ENCODE measurements around the gene MEGF6.

The MEGF6 gene

DNA sequence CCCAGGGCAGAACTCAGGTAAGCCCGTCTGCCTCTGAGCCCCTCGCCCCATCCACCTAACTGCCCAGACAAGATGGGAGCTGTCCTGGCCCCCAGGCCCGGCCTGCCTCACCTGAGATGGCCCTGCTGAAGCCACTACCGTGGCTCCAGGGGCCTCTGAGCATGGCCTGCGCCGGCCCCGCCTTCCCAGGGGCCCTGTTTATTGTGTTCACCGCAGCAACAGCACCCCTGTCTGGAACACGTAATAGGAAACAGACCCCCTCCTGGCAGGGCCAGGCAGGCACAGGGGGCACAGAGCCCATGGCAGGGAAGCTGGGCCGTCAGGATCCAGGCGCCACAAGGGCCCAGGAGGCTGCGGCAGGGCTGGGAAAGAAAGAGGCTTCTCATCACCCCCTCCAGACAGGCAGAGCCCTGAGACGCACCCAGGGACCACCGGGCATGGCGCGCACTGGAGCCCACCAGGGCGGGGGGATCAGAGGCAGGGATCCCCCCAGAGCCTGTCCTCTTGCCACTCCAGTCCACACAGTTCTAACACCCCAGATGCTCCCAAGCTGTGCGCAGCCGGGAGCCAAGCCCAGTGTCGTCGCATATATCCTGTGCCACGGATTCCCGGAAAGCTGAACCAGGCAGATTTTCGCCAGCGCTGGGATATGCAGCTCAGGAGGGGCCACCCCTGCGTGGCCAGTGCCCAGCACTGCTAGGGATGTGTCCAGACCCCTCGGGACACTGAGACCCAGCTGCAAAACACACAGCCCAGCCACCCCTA lies 94.2 kb downstream of the MEGF6 start:
- no peak for DNase-seq

GRCh38 chr1:3516481-3516869 lies 94.8 kb downstream of the MEGF6 start:
- no peak for DNase-seq

DNA sequence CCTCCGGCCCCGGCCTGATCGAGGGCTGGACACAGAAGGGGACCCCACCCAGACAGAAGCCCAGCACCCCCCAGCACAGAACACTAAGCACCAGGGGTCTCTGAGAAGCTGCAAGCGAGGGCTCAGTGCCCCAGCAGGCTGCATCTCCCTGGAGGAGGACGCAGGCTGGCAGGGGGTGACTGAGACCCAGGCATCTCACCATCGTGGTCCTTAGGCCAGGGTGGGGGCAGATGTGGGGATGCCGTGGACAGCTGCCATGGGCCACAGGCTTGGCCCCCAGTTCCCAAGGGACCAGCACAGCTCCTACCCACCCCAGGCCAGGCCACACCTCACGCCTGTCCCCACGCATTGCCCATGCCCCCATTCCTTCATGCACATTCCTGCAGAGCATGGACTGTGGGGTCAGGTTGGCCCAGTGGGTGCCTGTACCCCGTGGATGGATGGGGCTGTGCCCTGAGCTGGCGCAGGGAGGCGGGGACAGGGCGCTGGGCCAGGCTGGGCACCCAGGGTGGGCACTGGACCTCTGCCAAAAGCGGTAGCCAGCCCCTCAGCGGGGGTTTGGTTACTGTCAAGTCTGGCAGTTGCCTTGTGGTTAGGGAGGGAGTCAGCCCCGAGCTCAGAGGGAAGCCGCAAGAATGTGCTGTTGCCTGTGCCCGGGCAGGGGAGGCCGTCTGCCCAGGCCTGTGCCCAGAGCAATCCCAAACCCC lies 95.4 kb downstream of the MEGF6 start:
- DNase-seq: no peak

GRCh38 chr1:3515272-3515671 lies 96.0 kb downstream of the MEGF6 start:
- no peak for DNase-seq

DNA sequence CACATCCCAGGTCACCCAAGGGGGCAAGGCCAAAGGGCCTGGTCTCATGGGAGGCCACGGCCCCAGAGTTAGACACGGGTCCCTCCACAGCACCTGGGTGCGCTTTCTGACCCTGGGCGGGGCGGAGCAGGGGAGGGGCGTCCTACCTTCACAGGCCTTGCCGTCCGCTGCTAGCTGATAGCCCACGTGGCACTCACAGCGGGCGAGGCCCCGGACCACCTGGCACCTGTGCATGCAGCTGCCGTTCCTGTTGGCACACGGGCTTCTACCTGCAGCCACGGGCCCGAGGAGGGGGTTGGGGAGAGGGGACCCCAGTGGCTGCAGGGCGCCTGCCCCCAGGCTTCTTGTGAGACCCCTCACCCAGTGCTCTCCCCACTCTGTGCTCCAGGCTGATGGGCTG lies 96.9 kb downstream of the MEGF6 start:
- no peak for DNase-seq

GRCh38 chr1:3511856-3512255 lies 99.5 kb downstream of the MEGF6 start:
- DNase-seq: no peak

DNA sequence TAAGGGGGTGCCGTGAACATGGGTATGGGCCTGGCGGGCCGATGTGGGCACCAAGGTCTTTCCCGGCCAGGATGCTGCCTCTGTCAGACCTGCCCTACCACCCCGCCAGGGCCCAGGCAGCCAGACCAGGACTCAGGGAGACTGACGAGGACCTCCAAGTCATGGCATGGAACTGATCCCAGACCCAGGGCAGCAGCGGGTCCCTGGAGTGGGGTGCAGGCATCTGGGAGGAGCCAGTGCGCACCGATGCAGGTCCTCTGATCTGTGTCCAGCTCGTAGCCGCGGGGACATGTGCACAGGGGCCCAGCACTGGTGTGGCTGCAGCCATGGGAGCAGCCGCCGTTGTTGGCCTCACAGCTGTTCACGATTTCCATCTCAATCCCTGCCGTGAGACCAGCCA lies 100.0 kb downstream of the MEGF6 start:
- DNase-seq: no peak

DNA sequence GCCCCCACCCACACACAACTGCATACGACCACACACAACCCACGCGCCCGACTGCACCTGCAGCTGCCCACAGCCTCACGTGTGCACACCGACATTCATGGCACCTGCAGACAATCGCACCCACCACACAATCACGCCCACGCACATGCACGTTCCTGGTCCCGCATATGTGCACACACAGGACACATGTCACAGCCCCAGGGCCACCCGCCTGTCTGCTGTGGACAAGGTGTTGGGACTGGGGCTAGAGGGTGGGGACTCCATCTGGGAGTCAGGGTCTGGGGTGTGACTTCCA lies 100.4 kb downstream of the MEGF6 start:
- no peak for DNase-seq

DNA sequence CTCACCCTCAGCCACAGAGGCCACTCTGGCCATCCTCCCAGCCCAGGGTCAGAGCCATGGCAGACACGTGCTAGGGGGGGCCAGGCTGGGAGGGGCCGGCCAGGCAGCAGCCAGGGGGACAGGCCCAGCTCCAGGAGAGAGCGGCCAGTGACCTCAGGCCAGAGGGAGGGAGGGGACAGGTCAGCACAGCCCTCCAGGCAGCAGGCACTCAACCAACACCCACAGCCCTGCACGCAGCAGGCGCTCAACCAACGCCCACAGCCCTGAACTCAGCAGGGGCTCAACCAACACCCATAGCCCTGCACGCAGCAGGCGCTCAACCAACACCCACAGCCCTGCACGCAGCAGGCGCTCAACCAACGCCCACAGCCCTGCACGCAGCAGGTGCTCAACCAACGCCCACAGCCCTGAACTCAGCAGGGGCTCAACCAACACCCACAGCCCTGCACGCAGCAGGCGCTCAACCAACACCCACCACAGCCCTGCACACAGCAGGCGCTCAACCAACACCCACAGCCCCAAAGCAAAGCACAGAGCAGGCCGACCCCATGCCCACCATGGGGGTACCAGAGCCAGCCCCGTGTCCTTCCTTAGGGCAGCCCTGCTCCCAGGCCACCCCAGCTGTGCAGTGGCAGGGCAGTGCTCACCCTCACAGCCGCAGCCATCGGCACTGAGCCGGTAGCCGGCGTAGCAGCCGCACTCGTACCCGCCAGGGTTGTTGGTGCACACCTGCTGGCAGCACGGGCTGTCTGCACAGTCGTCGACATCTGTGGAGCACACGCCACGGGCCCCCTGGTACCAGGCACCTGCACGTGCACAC lies 101.0 kb downstream of the MEGF6 start:
- no peak for DNase-seq

- DNase-seq: no peak
Measured at GRCh38 chr1:3509721-3510120, 101.6 kb downstream of the MEGF6 start.

- DNase-seq: no peak
Measured at GRCh38 chr1:3508757-3509415, 102.4 kb downstream of the MEGF6 start.

GRCh38 chr1:3507636-3508275 lies 103.6 kb downstream of the MEGF6 start:
- DNase-seq: no peak

DNA sequence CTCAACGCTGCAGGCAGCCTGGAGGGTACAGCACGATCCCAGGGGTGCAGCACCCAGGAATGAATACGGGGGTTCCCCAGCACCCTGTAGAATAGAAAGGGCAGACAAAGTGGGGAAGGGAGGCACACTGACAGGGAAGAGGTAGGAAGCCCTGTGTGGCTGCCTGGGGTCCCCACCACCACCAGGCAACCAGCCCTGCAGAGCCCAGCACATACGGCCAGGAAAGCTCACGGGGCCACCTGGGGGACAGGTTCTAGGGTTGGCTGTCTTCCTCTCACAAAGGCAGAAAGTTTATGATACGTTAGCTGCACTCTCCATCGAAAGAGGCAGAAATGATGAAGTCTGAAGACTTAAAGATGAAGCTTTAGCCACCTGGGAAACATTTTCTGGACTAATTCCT lies 104.4 kb downstream of the MEGF6 start:
- DNase-seq: no peak

DNA sequence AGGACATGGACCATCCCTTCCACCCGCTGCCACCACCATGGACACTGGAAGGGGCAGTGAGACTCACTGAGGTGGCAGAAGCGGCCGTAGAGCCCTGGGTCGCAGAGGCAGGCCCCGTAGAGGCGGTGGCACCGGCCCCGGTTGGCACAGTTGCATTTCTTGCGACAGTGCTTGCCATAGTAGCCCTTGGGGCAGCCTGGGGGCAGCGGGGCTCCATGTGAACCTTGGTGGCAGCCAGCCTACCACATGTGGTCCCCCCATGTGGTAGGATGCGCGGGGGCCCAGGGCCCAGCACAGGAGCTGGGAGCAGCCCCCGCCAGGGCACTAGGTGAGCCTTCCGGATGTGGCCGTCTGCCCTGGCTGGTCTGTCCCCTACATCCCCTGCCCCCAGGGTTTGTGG lies 105.3 kb downstream of the MEGF6 start:
- no peak for DNase-seq

DNA sequence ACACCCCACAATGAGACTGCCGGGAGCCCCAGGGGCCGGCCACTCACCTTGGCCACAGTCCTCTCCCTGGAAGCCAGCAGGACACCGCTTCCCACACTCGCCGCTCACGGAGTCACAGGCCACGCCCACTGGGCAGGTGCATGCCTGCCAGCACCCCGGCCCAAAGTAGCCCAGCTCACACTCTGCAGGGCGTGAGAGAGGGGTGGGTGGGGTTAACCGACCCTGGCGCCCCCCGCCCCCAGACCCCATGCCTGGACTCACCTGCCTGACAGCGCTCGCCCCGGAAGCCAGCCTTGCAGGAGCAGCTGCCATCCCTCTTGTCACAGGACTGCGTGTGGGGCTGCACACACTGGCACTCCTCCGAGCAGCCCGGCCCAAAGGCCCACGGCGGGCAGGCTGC lies 106.1 kb downstream of the MEGF6 start:
- DNase-seq: no peak

GRCh38 chr1:3504822-3505153 lies 106.5 kb downstream of the MEGF6 start:
- no peak for DNase-seq

GRCh38 chr1:3504151-3504821 lies 107.0 kb downstream of the MEGF6 start:
- no peak for DNase-seq

DNA sequence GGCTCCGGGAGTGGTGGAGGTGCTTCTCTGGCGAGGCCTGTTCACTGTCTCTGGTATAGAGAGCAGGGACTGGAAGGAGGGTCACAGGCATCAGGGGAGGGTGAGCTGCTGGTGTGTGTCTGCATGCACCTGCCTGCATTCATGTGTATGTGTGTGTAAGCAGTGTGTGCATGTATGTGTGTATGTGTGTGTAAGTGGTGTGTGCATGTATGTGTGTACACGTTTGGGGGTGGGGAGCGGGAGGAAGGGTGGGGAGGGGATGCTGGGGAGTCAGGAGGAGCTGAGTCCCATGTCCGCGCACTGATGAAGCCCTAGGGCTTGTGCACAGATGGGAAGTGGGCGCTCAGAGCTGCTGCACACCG lies 107.8 kb downstream of the MEGF6 start:
- no peak for DNase-seq

GRCh38 chr1:3502641-3503524 lies 108.4 kb downstream of the MEGF6 start:
- DNase-seq: no peak

- DNase-seq: no peak
Measured at GRCh38 chr1:3501856-3502640, 109.3 kb downstream of the MEGF6 start.

- DNase-seq: no peak
Measured at GRCh38 chr1:3501437-3501836, 109.9 kb downstream of the MEGF6 start.

Data from NCI-H526 treated with DMSO at 0.1 percent for 48 hours (cell line).